SK-N-MC (cell line): ENCODE data around the gene SIX2.

Source experiments
- EZH2 ChIP-seq: fragments of 200-600 bp; sonication (generic); IDR thresholded peaks from one replicate; pipeline ENCODE4 v1.6.1; 2017; ENCODE audit warnings: antibody characterized with exemption
- POLR2AphosphoS5 ChIP-seq: IDR thresholded peaks from 2 replicates; pipeline ENCODE4 v1.6.1; 2012; ENCODE audit warnings: mild to moderate bottlenecking, low read depth, low read length, borderline replicate concordance

- TF ChIP-seq EZH2 (no peak), POLR2AphosphoS5 (no peak)
These were observed 8.8 kb downstream of the SIX2 start for GRCh38 chr2:45000341-45000901.
